HCEC 1CT (cell line): ENCODE data around the gene ITGAD.
"Not testable (repeated sequence)": the region's sequence is repeated elsewhere in the genome, so short reads cannot be mapped to it uniquely, and the experiment has no call there.

Experiments used
- DNase-seq: peaks from one replicate; pipeline ENCODE4 v3.0.0-alpha.2; 2017

Gene ITGAD

GRCh38 chr16:31435341-31436220, 42.4 kb downstream of the ITGAD start:
- DNase-seq: no peak

- DNase-seq: no peak
Measured at GRCh38 chr16:31436221-31437045, 43.3 kb downstream of the ITGAD start.

GRCh38 chr16:31438414-31438813, 45.3 kb downstream of the ITGAD start:
- DNase-seq: no peak

GRCh38 chr16:31439023-31439422, 45.9 kb downstream of the ITGAD start:
- not testable (repeated sequence) for DNase-seq

GRCh38 chr16:31439519-31439918, 46.4 kb downstream of the ITGAD start:
- DNase-seq: no peak

GRCh38 chr16:31440516-31441184, 47.5 kb downstream of the ITGAD start:
- DNase-seq: no peak

- no peak for DNase-seq
Measured at GRCh38 chr16:31441956-31442355, 48.8 kb downstream of the ITGAD start.

- DNase-seq: not testable (repeated sequence)
Measured at GRCh38 chr16:31445931-31446330, 52.8 kb downstream of the ITGAD start.

GRCh38 chr16:31451201-31451600, 58.1 kb downstream of the ITGAD start:
- no peak for DNase-seq

GRCh38 chr16:31451681-31452351, 58.7 kb downstream of the ITGAD start:
- DNase-seq: peak; percentile 76

GRCh38 chr16:31452631-31453106, 59.5 kb downstream of the ITGAD start:
- peak; percentile 92 for DNase-seq

- peak; percentile 25 for DNase-seq
Measured at GRCh38 chr16:31453255-31454204, 60.4 kb downstream of the ITGAD start.

GRCh38 chr16:31455601-31456314, 62.6 kb downstream of the ITGAD start:
- DNase-seq: no peak

- DNase-seq: no peak
Measured at GRCh38 chr16:31456988-31457360, 63.8 kb downstream of the ITGAD start.

- peak; percentile 30 for DNase-seq
Measured at GRCh38 chr16:31458073-31458843, 65.1 kb downstream of the ITGAD start.

- DNase-seq: peak; percentile 99
Measured at GRCh38 chr16:31458844-31459686, 65.9 kb downstream of the ITGAD start, which contains the start of gene ARMC5. Gene ARMC5 (plus strand): TSS chr16:31459501. CDS start chr16:31459525, 24 bp downstream.

GRCh38 chr16:31459687-31460581, 66.8 kb downstream of the ITGAD start:
- peak; percentile 99 for DNase-seq

- DNase-seq: peak; percentile 67
Measured at GRCh38 chr16:31460582-31461002, 67.5 kb downstream of the ITGAD start.
